ENCODE results near the gene SEL1L. TPM values are rescaled to one million over a fixed set of nuclear protein-coding genes. Genes with fewer than 3 reads are reported as not detected.

Gene SEL1L
- polyA plus RNA-seq, 1 donor from 2014 or later: 39.7 TPM

- Histone ChIP-seq H3K27me3 (ENCODE audit: insufficient read depth, low read depth, low read length) (peaks cover 4% of the 10 kb centered on the region), H3K79me2 (replicated peaks; ENCODE audit: insufficient read depth, low read length) (no peaks in the 10 kb centered on the region), H3K4me2 (ENCODE audit: low read length) (no peak overlapping the region), H3K36me3 (ENCODE audit: insufficient read depth, low read length) (no peaks in the 10 kb centered on the region), H3F3A (ENCODE audit: insufficient read depth, low read length, poor library complexity, severe bottlenecking) (peaks cover 4% of the 10 kb centered on the region), H3K27ac (ENCODE audit: low read length) (no peak overlapping the region), H4K20me1 (ENCODE audit: insufficient read depth) (no peaks in the 10 kb centered on the region), H3K9me2 (ENCODE audit: insufficient read depth, low read length) (no peaks in the 10 kb centered on the region), H3K9me3 (ENCODE audit: low read length) (no peaks in the 10 kb centered on the region), H2AFZ (ENCODE audit: low read depth, low read length) (no peak overlapping the region), H3K9ac (ENCODE audit: low read length) (no peak overlapping the region), H3K4me3 (ENCODE audit: low read length) (no peak overlapping the region)
- TF ChIP-seq MXI1 (conservative IDR thresholded peaks at IDR 0.05; ENCODE audit: poor library complexity, severe bottlenecking) (no peak), EP300 (conservative IDR thresholded peaks at IDR 0.05; ENCODE audit: poor library complexity, severe bottlenecking) (no peak), EZH2 (IDR thresholded peaks at IDR 0.05; ENCODE audit: borderline replicate concordance, insufficient read depth, low read length, poor library complexity, severe bottlenecking) (no peak), CTCF (IDR thresholded peaks at IDR 0.05; ENCODE audit: poor library complexity, severe bottlenecking) (no peak), RAD21 (conservative IDR thresholded peaks at IDR 0.05) (no peak), SMC3 (conservative IDR thresholded peaks at IDR 0.05; ENCODE audit: poor library complexity) (no peak), POLR2AphosphoS5 (IDR thresholded peaks at IDR 0.05) (no peak), TAF1 (IDR thresholded peaks at IDR 0.05; ENCODE audit: low read depth) (no peak)
- TF ChIP-seq, protein P1, sequence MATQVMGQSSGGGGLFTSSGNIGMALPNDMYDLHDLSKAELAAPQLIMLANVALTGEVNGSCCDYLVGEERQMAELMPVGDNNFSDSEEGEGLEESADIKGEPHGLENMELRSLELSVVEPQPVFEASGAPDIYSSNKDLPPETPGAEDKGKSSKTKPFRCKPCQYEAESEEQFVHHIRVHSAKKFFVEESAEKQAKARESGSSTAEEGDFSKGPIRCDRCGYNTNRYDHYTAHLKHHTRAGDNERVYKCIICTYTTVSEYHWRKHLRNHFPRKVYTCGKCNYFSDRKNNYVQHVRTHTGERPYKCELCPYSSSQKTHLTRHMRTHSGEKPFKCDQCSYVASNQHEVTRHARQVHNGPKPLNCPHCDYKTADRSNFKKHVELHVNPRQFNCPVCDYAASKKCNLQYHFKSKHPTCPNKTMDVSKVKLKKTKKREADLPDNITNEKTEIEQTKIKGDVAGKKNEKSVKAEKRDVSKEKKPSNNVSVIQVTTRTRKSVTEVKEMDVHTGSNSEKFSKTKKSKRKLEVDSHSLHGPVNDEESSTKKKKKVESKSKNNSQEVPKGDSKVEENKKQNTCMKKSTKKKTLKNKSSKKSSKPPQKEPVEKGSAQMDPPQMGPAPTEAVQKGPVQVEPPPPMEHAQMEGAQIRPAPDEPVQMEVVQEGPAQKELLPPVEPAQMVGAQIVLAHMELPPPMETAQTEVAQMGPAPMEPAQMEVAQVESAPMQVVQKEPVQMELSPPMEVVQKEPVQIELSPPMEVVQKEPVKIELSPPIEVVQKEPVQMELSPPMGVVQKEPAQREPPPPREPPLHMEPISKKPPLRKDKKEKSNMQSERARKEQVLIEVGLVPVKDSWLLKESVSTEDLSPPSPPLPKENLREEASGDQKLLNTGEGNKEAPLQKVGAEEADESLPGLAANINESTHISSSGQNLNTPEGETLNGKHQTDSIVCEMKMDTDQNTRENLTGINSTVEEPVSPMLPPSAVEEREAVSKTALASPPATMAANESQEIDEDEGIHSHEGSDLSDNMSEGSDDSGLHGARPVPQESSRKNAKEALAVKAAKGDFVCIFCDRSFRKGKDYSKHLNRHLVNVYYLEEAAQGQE (IDR thresholded peaks at IDR 0.05; ENCODE audit: borderline replicate concordance): no peak
Measured at GRCh38 chr14:81440041-81440440, 93.6 kb downstream of the SEL1L start.

DNA sequence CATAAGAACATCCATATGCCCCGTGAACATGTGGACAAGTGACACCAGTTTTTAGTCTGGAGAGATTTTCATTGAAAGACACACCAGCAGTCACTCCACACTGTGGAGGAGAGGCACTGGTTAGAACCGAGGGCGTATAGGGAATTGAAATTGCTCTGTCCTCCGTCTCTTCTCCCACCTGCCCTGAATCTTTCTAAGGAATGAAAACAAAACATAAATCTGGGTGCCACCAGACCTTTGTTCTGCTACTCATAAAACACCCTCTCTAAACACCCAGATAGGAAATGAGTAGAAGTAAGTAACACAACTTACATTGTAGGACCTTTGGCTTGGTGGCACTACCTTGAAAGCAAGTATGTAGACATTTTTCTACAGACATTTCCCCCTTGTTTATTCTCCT is 96.4 kb downstream of the SEL1L start:
- Histone ChIP-seq H3F3A (ENCODE audit: insufficient read depth, low read length, poor library complexity, severe bottlenecking) (peaks cover 5% of the 10 kb centered on the region), H3K9me3 (ENCODE audit: low read length) (no peaks in the 10 kb centered on the region), H3K9ac (ENCODE audit: low read length) (no peak overlapping the region), H2AFZ (ENCODE audit: low read depth, low read length) (no peak overlapping the region), H3K27me3 (ENCODE audit: insufficient read depth, low read depth, low read length) (peaks cover 4% of the 10 kb centered on the region), H3K27ac (ENCODE audit: low read length) (no peak overlapping the region), H3K9me2 (ENCODE audit: insufficient read depth, low read length) (no peaks in the 10 kb centered on the region), H4K20me1 (ENCODE audit: insufficient read depth) (no peaks in the 10 kb centered on the region), H3K79me2 (replicated peaks; ENCODE audit: insufficient read depth, low read length) (peaks cover 11% of the 10 kb centered on the region), H3K4me3 (ENCODE audit: low read length) (peak overlapping the region; percentile 99), H3K4me2 (ENCODE audit: low read length) (no peak overlapping the region), H3K36me3 (ENCODE audit: insufficient read depth, low read length) (no peaks in the 10 kb centered on the region)
- TF ChIP-seq EZH2 (IDR thresholded peaks at IDR 0.05; ENCODE audit: borderline replicate concordance, insufficient read depth, low read length, poor library complexity, severe bottlenecking): no peak
- no peak for TF ChIP-seq TAF1 (IDR thresholded peaks at IDR 0.05; ENCODE audit: low read depth)
- TF ChIP-seq, protein P1 (IDR thresholded peaks at IDR 0.05; ENCODE audit: borderline replicate concordance): no peak
- no peak for TF ChIP-seq MXI1 (conservative IDR thresholded peaks at IDR 0.05; ENCODE audit: poor library complexity, severe bottlenecking)
- no peak for TF ChIP-seq RAD21 (conservative IDR thresholded peaks at IDR 0.05)
- no peak for TF ChIP-seq CTCF (IDR thresholded peaks at IDR 0.05; ENCODE audit: poor library complexity, severe bottlenecking)
- TF ChIP-seq POLR2AphosphoS5 (IDR thresholded peaks at IDR 0.05): no peak
- TF ChIP-seq SMC3 (conservative IDR thresholded peaks at IDR 0.05; ENCODE audit: poor library complexity): no peak
- no peak for TF ChIP-seq EP300 (conservative IDR thresholded peaks at IDR 0.05; ENCODE audit: poor library complexity, severe bottlenecking)
